Coronary artery (tissue), 2 donors: ENCODE data around the gene MYO1G.

ENCODE experiments used
- DNase-seq: peaks from one replicate; pipeline ENCODE4 v3.0.0-alpha.2; 2017; ENCODE audit warnings: low spot score
- H3K27ac ChIP-seq, 2 donors: fragments of 200-600 bp; sonication (generic); one replicate each; pipeline ENCODE4 v1.5.1; 2016 to 2019
- H3K4me3 ChIP-seq: fragments of 200-600 bp; sonication (generic); 2 replicates; pipeline ENCODE4 v1.5.1; 2016; ENCODE audit warnings: mild to moderate bottlenecking, moderate library complexity
- TF ChIP-seq, protein P1 (sequence below): fragments of 200-600 bp; sonication (generic); IDR thresholded peaks from one replicate; pipeline ENCODE4 v1.5.1; 2019; ENCODE audit warnings: antibody characterized with exemption

Gene MYO1G

GRCh38 chr7:44959433-44959951 lies 19.3 kb downstream of the MYO1G start:
- peak; percentile 24 for DNase-seq
- TF ChIP-seq, protein P1, sequence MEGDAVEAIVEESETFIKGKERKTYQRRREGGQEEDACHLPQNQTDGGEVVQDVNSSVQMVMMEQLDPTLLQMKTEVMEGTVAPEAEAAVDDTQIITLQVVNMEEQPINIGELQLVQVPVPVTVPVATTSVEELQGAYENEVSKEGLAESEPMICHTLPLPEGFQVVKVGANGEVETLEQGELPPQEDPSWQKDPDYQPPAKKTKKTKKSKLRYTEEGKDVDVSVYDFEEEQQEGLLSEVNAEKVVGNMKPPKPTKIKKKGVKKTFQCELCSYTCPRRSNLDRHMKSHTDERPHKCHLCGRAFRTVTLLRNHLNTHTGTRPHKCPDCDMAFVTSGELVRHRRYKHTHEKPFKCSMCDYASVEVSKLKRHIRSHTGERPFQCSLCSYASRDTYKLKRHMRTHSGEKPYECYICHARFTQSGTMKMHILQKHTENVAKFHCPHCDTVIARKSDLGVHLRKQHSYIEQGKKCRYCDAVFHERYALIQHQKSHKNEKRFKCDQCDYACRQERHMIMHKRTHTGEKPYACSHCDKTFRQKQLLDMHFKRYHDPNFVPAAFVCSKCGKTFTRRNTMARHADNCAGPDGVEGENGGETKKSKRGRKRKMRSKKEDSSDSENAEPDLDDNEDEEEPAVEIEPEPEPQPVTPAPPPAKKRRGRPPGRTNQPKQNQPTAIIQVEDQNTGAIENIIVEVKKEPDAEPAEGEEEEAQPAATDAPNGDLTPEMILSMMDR = no peak
- H3K4me3 ChIP-seq = no peak overlapping the region

DNA sequence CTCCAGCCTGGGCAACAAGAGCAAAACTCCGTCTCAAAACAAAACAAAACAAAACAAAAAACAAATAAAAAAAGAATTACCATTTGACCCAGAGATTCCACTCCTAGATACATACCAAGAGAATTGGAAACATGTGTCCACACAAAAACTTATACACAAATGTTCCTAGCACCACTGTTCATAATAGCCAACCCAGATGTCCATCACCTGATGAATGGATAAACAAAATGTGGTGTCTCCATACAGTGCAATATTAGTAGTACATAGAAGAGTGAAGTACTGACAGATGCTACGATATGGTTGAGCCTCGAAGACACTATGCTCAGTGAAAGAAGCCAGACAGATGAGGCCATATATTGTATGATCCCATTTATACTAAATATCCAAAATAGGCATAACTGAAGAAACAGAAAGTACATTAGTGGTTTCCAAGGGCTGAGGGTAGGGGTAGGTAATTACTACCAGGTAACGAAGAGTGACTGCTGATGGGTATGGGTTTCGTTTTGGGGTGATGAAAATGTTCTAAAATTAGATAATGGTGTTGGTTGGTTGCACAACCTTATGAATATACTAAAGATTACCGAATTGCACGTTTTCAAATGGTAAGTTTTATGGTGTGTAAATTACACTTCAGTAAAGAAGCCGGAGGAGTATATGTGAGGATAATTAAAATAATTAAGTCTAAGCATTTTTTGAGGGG lies 20.0 kb downstream of the MYO1G start:
- DNase-seq = no peak
- H3K4me3 ChIP-seq = no peak overlapping the region
- TF ChIP-seq, protein P1 = no peak
- H3K27ac ChIP-seq = no peak overlapping the region

More at GRCh38 chr7:44959433-44959951, 19.3 kb downstream of the MYO1G start:
- H3K27ac ChIP-seq = no peak overlapping the region

GRCh38 chr7:44956157-44956766 lies 22.6 kb downstream of the MYO1G start:
- TF ChIP-seq, protein P1 = no peak
- no peak overlapping the region for H3K4me3 ChIP-seq
- no peak overlapping the region for H3K27ac ChIP-seq
- no peak for DNase-seq

- TF ChIP-seq, protein P1 = no peak
- no peak overlapping the region for H3K4me3 ChIP-seq
- no peak overlapping the region for H3K27ac ChIP-seq
- peak; percentile 45 for DNase-seq
These were observed 23.1 kb downstream of the MYO1G start for GRCh38 chr7:44955733-44956132.

DNA sequence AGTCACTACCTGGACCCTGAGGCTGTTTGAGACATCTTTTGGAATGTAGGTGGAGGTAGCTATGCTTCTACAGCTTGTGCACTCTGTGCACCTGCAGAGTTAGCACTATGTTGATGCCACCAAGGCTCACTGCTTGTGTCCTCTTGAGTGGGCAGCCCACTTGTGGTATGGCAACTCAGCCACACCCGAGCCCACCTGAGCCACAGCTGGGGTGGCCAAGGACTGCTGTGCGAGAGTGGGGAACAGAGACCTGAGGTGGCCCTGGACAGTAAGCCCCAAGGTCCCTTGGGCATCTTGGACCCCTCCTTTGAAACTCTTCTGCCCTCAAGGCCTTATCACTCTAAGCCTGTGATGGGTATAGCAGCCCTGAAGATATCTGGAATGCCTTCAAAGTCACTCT lies 25.7 kb downstream of the MYO1G start:
- TF ChIP-seq, protein P1 = no peak
- no peak for DNase-seq
- no peak overlapping the region for H3K27ac ChIP-seq
- H3K4me3 ChIP-seq = no peak overlapping the region

DNA sequence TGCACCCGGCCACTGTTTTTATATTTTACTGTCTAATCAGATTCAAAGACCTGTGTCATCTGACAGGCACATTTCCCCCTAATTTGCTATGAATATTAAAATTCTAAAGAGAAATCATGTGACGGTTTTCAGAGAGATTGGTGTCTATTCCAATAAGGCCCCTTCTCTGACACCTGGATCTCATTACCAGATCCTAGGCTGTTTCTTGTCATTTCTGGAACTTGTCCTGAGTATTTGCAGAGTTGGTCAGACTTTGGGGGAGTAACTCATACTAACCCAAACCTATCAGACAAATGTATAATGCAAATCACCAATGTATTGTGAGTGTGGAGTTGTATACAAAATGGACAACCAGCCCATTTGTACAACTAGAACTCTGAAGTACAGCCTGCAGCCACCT lies 29.5 kb downstream of the MYO1G start:
- TF ChIP-seq, protein P1 = no peak
- DNase-seq = no peak
- Histone ChIP-seq H3K27ac (no peak overlapping the region), H3K4me3 (no peak overlapping the region)

GRCh38 chr7:44945479-44945878 lies 33.3 kb downstream of the MYO1G start:
- no peak overlapping the region for H3K27ac ChIP-seq
- DNase-seq = no peak
- no peak overlapping the region for H3K4me3 ChIP-seq
- TF ChIP-seq, protein P1 = no peak
